ENCODE data around the gene ARRDC2. TPM values are rescaled to one million over a fixed set of nuclear protein-coding genes. Genes with fewer than 3 reads are reported as not detected.

The ARRDC2 gene
- total and polyA plus RNA-seq, 2 of the 13 experiments (the other 11 are each of a cell fraction or from before 2014, with no cell fraction given) = 2.1 to 3.4 TPM

- no peak for TF ChIP-seq SMARCE1 (IDR thresholded peaks at IDR 0.05; ENCODE audit: borderline replicate concordance)
- TF ChIP-seq BCLAF1 (IDR thresholded peaks at IDR 0.05) = no peak
- no peak for TF ChIP-seq CAMTA2 (CRISPR knock-in tag; IDR thresholded peaks at IDR 0.05; ENCODE audit: borderline replicate concordance)
- TF ChIP-seq, protein P1, sequence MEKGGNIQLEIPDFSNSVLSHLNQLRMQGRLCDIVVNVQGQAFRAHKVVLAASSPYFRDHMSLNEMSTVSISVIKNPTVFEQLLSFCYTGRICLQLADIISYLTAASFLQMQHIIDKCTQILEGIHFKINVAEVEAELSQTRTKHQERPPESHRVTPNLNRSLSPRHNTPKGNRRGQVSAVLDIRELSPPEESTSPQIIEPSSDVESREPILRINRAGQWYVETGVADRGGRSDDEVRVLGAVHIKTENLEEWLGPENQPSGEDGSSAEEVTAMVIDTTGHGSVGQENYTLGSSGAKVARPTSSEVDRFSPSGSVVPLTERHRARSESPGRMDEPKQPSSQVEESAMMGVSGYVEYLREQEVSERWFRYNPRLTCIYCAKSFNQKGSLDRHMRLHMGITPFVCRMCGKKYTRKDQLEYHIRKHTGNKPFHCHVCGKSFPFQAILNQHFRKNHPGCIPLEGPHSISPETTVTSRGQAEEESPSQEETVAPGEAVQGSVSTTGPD (CRISPR knock-in tag; IDR thresholded peaks at IDR 0.05) = no peak
- TF ChIP-seq, protein P2, sequence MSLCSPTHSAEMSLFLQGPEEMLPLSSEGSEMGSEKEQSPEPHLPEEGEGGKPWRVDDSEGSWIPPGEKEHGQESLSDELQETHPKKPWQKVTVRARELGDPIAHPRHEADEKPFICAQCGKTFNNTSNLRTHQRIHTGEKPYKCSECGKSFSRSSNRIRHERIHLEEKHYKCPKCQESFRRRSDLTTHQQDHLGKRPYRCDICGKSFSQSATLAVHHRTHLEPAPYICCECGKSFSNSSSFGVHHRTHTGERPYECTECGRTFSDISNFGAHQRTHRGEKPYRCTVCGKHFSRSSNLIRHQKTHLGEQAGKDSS (CRISPR knock-in tag; IDR thresholded peaks at IDR 0.05; ENCODE audit: borderline replicate concordance, low read depth) = 0 out of 2 replicates have a peak, but pooled peaks have one; percentile 40
- TF ChIP-seq ZNF775 (CRISPR knock-in tag; IDR thresholded peaks at IDR 0.05; ENCODE audit: borderline replicate concordance) = no peak
- TF ChIP-seq, protein P3, sequence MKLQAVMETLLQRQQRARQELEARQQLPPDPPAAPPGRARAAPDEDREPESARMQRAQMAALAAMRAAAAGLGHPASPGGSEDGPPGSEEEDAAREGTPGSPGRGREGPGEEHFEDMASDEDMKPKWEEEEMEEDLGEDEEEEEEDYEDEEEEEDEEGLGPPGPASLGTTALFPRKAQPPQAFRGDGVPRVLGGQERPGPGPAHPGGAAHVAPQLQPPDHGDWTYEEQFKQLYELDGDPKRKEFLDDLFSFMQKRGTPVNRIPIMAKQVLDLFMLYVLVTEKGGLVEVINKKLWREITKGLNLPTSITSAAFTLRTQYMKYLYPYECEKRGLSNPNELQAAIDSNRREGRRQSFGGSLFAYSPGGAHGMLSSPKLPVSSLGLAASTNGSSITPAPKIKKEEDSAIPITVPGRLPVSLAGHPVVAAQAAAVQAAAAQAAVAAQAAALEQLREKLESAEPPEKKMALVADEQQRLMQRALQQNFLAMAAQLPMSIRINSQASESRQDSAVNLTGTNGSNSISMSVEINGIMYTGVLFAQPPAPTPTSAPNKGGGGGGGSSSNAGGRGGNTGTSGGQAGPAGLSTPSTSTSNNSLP (IDR thresholded peaks at IDR 0.05; ENCODE audit: low read depth, low read length) = no peak
- TF ChIP-seq, protein P4, sequence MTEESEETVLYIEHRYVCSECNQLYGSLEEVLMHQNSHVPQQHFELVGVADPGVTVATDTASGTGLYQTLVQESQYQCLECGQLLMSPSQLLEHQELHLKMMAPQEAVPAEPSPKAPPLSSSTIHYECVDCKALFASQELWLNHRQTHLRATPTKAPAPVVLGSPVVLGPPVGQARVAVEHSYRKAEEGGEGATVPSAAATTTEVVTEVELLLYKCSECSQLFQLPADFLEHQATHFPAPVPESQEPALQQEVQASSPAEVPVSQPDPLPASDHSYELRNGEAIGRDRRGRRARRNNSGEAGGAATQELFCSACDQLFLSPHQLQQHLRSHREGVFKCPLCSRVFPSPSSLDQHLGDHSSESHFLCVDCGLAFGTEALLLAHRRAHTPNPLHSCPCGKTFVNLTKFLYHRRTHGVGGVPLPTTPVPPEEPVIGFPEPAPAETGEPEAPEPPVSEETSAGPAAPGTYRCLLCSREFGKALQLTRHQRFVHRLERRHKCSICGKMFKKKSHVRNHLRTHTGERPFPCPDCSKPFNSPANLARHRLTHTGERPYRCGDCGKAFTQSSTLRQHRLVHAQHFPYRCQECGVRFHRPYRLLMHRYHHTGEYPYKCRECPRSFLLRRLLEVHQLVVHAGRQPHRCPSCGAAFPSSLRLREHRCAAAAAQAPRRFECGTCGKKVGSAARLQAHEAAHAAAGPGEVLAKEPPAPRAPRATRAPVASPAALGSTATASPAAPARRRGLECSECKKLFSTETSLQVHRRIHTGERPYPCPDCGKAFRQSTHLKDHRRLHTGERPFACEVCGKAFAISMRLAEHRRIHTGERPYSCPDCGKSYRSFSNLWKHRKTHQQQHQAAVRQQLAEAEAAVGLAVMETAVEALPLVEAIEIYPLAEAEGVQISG (CRISPR knock-in tag; IDR thresholded peaks at IDR 0.05) = peak; percentile 41; the same call in 1 of the 2 replicates
- TF ChIP-seq SNAPC5 (CRISPR knock-in tag; IDR thresholded peaks at IDR 0.05; ENCODE audit: borderline replicate concordance) = no peak
- no peak for TF ChIP-seq HES4 (CRISPR knock-in tag; IDR thresholded peaks at IDR 0.05; ENCODE audit: borderline replicate concordance)
- no peak for TF ChIP-seq ZNF292 (CRISPR knock-in tag; IDR thresholded peaks at IDR 0.05; ENCODE audit: borderline replicate concordance, low read depth)
- TF ChIP-seq ZNF430 (CRISPR knock-in tag; IDR thresholded peaks at IDR 0.05) = peak; percentile 85
- TF ChIP-seq SIN3B (IDR thresholded peaks at IDR 0.05; ENCODE audit: low read length) = no peak
- TF ChIP-seq, protein P5, sequence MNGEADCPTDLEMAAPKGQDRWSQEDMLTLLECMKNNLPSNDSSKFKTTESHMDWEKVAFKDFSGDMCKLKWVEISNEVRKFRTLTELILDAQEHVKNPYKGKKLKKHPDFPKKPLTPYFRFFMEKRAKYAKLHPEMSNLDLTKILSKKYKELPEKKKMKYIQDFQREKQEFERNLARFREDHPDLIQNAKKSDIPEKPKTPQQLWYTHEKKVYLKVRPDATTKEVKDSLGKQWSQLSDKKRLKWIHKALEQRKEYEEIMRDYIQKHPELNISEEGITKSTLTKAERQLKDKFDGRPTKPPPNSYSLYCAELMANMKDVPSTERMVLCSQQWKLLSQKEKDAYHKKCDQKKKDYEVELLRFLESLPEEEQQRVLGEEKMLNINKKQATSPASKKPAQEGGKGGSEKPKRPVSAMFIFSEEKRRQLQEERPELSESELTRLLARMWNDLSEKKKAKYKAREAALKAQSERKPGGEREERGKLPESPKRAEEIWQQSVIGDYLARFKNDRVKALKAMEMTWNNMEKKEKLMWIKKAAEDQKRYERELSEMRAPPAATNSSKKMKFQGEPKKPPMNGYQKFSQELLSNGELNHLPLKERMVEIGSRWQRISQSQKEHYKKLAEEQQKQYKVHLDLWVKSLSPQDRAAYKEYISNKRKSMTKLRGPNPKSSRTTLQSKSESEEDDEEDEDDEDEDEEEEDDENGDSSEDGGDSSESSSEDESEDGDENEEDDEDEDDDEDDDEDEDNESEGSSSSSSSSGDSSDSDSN (CRISPR knock-in tag; IDR thresholded peaks at IDR 0.05) = peak; percentile 66; the same call in 1 of the 2 replicates
- TF ChIP-seq ZNF746 (CRISPR knock-in tag; IDR thresholded peaks at IDR 0.05) = no peak
Measured at GRCh38 chr19:18000915-18001776, 6.8 kb upstream of the ARRDC2 start (continued).
